ENCODE measurements around the gene SLC8A2.

SLC8A2 gene

DNA sequence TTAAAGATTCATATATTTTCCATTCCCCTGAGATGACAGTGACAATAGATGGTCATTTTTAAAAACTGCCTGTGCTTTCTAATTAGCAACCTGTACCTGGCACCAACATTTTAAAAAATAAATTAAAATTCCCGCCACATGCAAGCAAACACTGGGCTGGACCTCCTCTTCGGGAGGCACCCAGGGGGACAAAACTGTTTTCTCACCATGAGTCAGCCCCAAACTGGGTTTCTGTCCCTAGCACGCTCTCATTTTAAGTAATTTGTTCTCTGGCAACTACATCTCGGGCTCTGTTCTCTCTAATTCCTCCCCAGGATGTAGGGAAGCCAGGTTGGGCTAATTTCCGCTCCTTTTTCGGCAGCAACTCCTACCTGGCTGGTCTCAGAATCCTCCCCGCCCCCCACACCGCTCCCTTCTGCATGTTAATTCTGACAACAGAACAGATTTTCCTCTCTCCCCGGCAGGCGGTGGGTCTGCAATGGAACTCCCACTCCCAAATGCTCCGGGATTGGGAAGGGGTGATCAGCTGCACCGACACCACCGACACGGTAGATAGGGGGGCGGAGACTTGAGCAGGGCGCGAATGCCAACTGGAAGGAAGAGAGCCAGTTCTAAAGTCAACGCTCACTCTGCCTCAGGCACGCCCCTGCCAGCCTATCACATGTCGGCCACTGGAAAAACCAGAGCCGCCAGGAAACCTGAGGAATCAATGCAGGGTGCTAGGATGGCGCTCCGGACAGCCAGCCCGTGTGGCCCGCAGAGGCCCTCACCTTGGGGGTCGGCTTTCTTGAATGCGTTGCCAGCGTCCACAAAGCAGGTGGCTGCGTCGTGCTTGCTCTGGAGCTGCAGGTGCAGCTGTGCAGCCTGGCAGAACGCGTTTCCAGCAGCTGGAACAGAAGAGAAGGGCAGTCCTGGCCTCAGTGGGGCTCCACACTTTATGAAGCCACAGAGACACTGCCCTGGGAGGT lies 28.5 kb upstream of the SLC8A2 start:
- no peak overlapping the region for H3K9ac ChIP-seq (ENCODE audit: low read depth, low read length)
- peaks cover 14% of the 10 kb centered on the region; the same call in 1 of the 2 replicates for H3K4me1 ChIP-seq (ENCODE audit: control insufficient read depth, insufficient read depth, low read length)
- H3K4me3 ChIP-seq (ENCODE audit: low read depth, low read length) = peak overlapping the region; percentile 30; the same call in 1 of the 2 replicates
- no peaks in the 10 kb centered on the region for H3K9me3 ChIP-seq (ENCODE audit: control insufficient read depth, insufficient read depth, low read length)
- H3K36me3 ChIP-seq (ENCODE audit: control insufficient read depth, insufficient read depth, low read length) = peaks cover 57% of the 10 kb centered on the region
- no peaks in the 10 kb centered on the region for H3K27me3 ChIP-seq (ENCODE audit: control insufficient read depth, insufficient read depth, low read length)
- H3K27ac ChIP-seq (ENCODE audit: low read depth, low read length) = no peak overlapping the region

DNA sequence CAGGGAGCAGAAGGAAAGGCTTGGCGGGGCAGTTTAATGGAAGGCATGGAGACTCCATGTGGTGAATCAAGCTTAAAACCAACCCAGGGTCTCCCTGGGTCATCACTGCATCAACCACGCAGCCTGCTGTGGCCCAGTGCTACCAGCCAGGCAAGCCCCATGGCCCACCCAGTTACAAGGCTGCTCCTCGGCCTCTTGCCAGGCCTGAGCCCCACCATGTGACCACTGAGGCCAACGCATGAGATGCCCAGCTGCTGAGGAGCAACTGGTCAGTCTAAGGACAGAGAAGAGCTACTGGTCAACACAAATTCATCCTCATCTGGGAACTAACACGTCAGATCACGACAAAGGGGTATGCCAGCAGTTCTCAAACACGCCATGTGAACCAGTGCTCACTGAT lies 27.7 kb upstream of the SLC8A2 start:
- Histone ChIP-seq H3K27me3 (ENCODE audit: control insufficient read depth, insufficient read depth, low read length) (no peaks in the 10 kb centered on the region), H3K4me3 (ENCODE audit: low read depth, low read length) (no peak overlapping the region), H3K9ac (ENCODE audit: low read depth, low read length) (no peak overlapping the region), H3K9me3 (ENCODE audit: control insufficient read depth, insufficient read depth, low read length) (no peaks in the 10 kb centered on the region), H3K4me1 (ENCODE audit: control insufficient read depth, insufficient read depth, low read length) (peaks cover 14% of the 10 kb centered on the region; the same call in 1 of the 2 replicates), H3K27ac (ENCODE audit: low read depth, low read length) (no peak overlapping the region), H3K36me3 (ENCODE audit: control insufficient read depth, insufficient read depth, low read length) (peaks cover 55% of the 10 kb centered on the region)

DNA sequence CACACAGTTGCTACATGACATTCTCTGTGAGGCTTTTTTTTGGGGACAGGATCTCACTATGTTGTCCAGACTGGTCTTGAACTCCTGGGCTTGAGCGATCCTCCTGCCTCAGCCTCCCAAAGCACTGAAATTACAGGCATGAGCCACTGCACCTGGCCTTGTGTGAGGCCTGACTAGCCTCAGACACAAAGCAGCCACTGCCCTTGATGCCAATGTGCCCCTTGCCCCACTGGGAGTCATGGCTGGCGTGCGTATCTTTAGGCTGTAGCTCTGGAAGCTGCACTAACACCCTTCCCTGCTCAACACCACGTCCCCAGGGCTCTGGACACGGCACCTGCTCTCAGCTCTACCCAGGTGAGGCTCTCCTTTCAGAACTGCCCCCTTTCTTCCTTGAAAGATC lies 26.9 kb upstream of the SLC8A2 start:
- H3K9me3 ChIP-seq (ENCODE audit: control insufficient read depth, insufficient read depth, low read length) = no peaks in the 10 kb centered on the region
- no peak overlapping the region for H3K4me3 ChIP-seq (ENCODE audit: low read depth, low read length)
- H3K36me3 ChIP-seq (ENCODE audit: control insufficient read depth, insufficient read depth, low read length) = peaks cover 50% of the 10 kb centered on the region
- H3K27ac ChIP-seq (ENCODE audit: low read depth, low read length) = no peak overlapping the region
- no peak overlapping the region for H3K9ac ChIP-seq (ENCODE audit: low read depth, low read length)
- no peaks in the 10 kb centered on the region for H3K27me3 ChIP-seq (ENCODE audit: control insufficient read depth, insufficient read depth, low read length)
- peaks cover 14% of the 10 kb centered on the region; the same call in 1 of the 2 replicates for H3K4me1 ChIP-seq (ENCODE audit: control insufficient read depth, insufficient read depth, low read length)

DNA sequence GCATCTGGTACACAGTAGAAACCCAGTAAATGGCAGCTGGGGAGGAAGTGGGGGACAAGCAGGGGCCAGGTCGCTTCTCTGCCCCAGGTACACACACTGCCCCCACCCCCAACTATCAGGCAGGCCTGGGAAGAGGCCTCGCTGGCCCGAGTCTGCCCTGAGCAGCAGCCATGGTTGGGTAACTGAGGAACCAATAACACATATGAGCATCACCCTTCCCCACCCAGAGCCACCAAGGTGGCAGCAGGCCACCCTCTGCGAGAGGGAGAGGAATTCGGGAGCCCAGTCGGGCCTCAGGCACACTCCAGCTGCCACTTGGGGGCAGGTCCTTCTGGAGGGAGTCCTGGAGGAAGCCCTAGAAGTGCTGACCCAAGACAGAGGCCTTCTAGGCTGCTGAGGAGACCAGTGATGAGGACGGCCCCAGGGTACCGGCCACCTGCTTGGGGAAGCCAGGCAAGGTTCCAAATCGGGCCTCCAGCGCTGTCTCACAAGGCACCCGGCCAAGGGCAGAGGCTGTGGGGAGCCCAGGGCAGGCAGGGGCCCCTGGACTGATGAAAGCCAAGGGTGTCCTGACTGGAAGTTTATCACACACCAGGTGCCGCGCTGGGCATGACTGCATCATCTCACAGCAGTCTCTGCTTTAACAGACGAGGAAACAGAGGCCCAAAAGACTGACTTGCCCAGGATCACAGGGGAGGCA lies 26.3 kb upstream of the SLC8A2 start:
- Histone ChIP-seq H3K27me3 (ENCODE audit: control insufficient read depth, insufficient read depth, low read length) (no peaks in the 10 kb centered on the region), H3K9ac (ENCODE audit: low read depth, low read length) (no peak overlapping the region), H3K27ac (ENCODE audit: low read depth, low read length) (no peak overlapping the region), H3K36me3 (ENCODE audit: control insufficient read depth, insufficient read depth, low read length) (peaks cover 50% of the 10 kb centered on the region), H3K4me3 (ENCODE audit: low read depth, low read length) (no peak overlapping the region), H3K9me3 (ENCODE audit: control insufficient read depth, insufficient read depth, low read length) (no peaks in the 10 kb centered on the region), H3K4me1 (ENCODE audit: control insufficient read depth, insufficient read depth, low read length) (peaks cover 14% of the 10 kb centered on the region; the same call in 1 of the 2 replicates)

DNA sequence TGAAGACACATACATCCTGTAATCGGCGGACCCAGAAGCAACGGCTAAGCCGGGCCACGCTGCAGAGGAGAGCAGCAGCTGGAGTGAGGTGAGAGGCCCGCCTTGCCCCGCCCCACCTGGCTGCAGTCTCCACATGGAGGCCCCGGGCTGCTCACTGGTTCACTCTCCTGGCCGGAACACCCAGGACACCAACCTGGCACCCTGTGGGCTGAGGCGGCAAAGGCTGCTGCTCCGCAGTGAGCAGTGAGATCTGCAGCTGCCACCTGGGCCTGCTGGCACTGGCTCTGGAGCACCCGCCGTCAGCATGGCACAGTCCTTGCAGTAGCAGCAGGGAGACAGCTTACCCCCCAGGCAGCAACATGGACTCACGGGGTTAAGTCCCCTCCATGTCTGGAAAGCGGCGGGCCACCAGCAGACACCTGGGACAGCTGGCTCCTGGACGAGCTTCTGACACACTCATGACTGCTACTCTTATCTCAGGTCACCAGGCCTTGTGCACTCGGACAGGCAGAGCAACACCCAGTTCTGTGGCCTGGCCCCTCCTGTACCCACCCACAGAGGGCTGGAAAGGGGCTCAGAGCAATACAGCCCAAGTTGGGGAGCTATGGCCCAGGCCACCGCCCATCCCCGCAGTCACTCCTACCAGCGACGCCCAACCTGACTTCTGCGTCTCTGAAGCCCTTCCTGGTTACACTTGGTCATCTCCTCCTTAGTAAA lies 25.5 kb upstream of the SLC8A2 start:
- peaks cover 14% of the 10 kb centered on the region; the same call in 1 of the 2 replicates for H3K4me1 ChIP-seq (ENCODE audit: control insufficient read depth, insufficient read depth, low read length)
- H3K27ac ChIP-seq (ENCODE audit: low read depth, low read length) = no peak overlapping the region
- H3K27me3 ChIP-seq (ENCODE audit: control insufficient read depth, insufficient read depth, low read length) = no peaks in the 10 kb centered on the region
- no peak overlapping the region for H3K9ac ChIP-seq (ENCODE audit: low read depth, low read length)
- H3K9me3 ChIP-seq (ENCODE audit: control insufficient read depth, insufficient read depth, low read length) = no peaks in the 10 kb centered on the region
- peaks cover 50% of the 10 kb centered on the region for H3K36me3 ChIP-seq (ENCODE audit: control insufficient read depth, insufficient read depth, low read length)
- H3K4me3 ChIP-seq (ENCODE audit: low read depth, low read length) = no peak overlapping the region

DNA sequence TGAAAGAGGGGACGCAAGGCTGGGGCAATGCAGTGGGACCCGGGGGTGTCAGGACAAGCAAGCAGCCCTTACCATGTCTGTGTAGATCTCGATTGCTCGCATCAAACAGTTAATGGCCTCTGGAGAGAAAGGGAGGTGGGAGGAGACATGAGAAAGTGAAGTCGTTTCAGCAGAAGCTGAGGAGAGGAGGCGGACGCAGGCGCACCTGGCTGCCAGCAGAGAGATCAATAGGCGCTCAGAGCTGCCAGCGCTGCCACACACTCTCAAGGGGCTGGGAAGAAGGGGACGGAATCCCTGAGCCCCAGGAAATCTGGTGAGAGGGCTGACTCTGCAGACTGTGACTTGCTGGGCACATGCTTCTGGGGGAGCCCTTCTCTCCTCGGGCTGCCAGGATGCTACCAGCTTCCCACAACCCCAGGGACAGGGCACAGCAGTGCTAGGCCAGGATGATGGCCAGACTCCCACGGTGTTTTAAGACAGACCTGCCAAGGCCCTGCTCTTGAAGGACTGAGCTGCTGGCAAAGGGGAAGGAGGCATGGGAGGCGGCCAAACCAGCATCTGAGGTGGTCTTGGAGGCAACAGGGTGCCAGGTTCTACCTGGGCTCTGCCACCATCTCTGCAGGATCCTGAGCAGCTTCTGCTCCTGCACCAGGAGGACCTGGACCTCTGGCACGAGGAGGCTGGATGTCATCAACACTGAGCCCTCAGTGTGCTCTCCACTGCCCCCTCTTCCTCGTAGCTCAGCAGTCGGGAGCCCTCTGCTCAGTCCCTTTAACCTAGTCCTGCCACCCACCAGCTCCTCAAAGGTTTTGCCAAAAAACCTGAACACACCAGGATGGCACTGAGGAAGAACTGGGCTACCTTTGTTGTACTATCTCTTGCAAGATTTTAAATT lies 24.0 kb upstream of the SLC8A2 start:
- Histone ChIP-seq H3K27me3 (ENCODE audit: control insufficient read depth, insufficient read depth, low read length) (no peaks in the 10 kb centered on the region), H3K4me3 (ENCODE audit: low read depth, low read length) (no peak overlapping the region), H3K36me3 (ENCODE audit: control insufficient read depth, insufficient read depth, low read length) (peaks cover 52% of the 10 kb centered on the region), H3K4me1 (ENCODE audit: control insufficient read depth, insufficient read depth, low read length) (peaks cover 10% of the 10 kb centered on the region; the same call in 1 of the 2 replicates), H3K9me3 (ENCODE audit: control insufficient read depth, insufficient read depth, low read length) (no peaks in the 10 kb centered on the region), H3K9ac (ENCODE audit: low read depth, low read length) (no peak overlapping the region), H3K27ac (ENCODE audit: low read depth, low read length) (no peak overlapping the region)

DNA sequence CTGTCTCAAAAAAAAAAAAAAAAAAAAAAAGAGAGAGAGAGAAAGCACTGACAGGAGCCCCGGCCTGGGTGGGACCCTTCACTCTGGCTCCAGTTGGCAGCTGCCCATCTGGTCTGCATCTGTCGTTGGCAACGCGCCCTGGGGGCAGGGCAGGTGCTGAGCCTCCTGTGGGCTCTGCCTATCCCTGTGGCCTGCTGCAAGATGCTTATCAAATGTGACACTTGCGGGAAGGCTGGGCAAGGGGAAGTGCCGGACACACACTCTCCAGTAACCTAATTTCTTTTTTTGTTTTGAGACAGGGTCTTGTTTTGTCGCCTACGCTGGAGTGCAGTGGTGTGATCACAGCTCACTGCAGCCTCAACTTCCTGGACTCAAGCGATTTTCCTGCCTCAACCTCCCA lies 23.0 kb upstream of the SLC8A2 start:
- Histone ChIP-seq H3K4me3 (ENCODE audit: low read depth, low read length) (no peak overlapping the region), H3K27me3 (ENCODE audit: control insufficient read depth, insufficient read depth, low read length) (no peaks in the 10 kb centered on the region), H3K27ac (ENCODE audit: low read depth, low read length) (no peak overlapping the region), H3K4me1 (ENCODE audit: control insufficient read depth, insufficient read depth, low read length) (peaks cover 4% of the 10 kb centered on the region; the same call in 1 of the 2 replicates), H3K36me3 (ENCODE audit: control insufficient read depth, insufficient read depth, low read length) (peaks cover 59% of the 10 kb centered on the region), H3K9ac (ENCODE audit: low read depth, low read length) (no peak overlapping the region), H3K9me3 (ENCODE audit: control insufficient read depth, insufficient read depth, low read length) (no peaks in the 10 kb centered on the region)

DNA sequence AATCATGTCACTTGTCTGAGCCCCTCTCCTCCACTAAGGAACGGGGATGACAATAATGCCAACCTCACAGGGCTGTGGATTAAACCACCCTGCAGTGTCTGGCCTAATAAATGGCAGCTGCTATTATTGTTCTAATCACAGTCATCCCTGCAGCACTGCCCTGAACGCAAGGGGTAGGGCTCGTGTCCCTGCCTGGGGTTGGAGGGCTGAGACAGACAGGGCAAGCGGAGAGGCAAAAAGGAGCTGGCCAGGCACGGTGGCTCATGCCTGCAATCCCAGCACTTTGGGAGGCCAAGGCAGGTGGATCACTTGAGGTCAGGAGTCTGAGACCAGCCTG lies 22.5 kb upstream of the SLC8A2 start:
- no peaks in the 10 kb centered on the region for H3K27me3 ChIP-seq (ENCODE audit: control insufficient read depth, insufficient read depth, low read length)
- no peak overlapping the region for H3K4me3 ChIP-seq (ENCODE audit: low read depth, low read length)
- H3K9me3 ChIP-seq (ENCODE audit: control insufficient read depth, insufficient read depth, low read length) = no peaks in the 10 kb centered on the region
- peaks cover 59% of the 10 kb centered on the region for H3K36me3 ChIP-seq (ENCODE audit: control insufficient read depth, insufficient read depth, low read length)
- H3K4me1 ChIP-seq (ENCODE audit: control insufficient read depth, insufficient read depth, low read length) = no peaks in the 10 kb centered on the region
- no peak overlapping the region for H3K27ac ChIP-seq (ENCODE audit: low read depth, low read length)
- no peak overlapping the region for H3K9ac ChIP-seq (ENCODE audit: low read depth, low read length)

DNA sequence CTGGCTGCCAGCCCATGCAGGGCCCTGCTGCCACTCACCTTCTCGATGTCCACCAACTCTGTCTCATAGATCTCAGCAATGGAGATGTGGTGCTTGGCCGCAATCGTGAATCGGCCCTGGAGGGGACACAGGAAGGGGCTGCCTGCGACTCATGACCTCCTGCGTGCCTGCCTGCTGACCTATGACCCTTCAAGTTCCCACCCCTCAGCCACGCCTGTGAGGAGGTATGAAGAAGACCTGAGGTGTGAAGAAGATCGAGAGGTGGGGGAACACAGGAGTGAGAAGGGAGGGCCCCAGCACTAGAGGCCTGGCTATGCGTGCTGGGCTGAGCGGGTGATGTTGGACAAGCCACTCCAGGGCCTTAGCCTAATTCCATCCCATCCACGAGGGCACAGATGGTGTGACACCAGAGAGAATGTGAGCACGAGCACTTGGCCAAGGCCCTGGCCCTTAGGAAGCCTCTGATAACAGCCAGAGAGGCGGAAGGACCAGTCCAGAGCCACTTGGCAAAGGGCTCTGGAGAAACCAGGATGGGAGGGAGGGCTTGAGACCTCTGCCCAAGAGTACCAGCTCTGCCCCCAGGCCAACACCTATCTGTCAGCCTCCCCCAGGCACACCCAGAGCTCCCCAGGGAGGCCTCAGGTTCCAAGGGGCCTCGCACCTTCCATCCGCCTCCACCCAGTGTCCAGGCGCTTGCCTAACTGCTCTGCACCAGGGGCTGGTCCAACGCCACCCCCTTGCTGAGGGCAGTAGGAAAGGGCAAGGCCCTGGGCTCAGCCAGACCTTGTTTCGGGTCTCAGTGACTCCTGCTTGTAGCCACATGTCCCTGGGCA lies 21.9 kb upstream of the SLC8A2 start:
- Histone ChIP-seq H3K36me3 (ENCODE audit: control insufficient read depth, insufficient read depth, low read length) (peaks cover 55% of the 10 kb centered on the region), H3K9ac (ENCODE audit: low read depth, low read length) (no peak overlapping the region)

More for the DNA sequence above, 21.9 kb upstream of the SLC8A2 start:
- H3K4me3 ChIP-seq (ENCODE audit: low read depth, low read length) = no peak overlapping the region
- no peaks in the 10 kb centered on the region for H3K27me3 ChIP-seq (ENCODE audit: control insufficient read depth, insufficient read depth, low read length)
- H3K4me1 ChIP-seq (ENCODE audit: control insufficient read depth, insufficient read depth, low read length) = no peaks in the 10 kb centered on the region
- H3K27ac ChIP-seq (ENCODE audit: low read depth, low read length) = no peak overlapping the region
- no peaks in the 10 kb centered on the region for H3K9me3 ChIP-seq (ENCODE audit: control insufficient read depth, insufficient read depth, low read length)
